KOPT-K1 (cell line): ENCODE measurements around the gene WSB1.

Source experiments
- H3K27ac ChIP-seq: fragments of 200-600 bp; sonication (generic); 2 replicates; pipeline ENCODE4 v1.5.1; 2016; ENCODE audit warnings: antibody characterized with exemption, mild to moderate bottlenecking, low read depth, low read length; ENCODE audit not compliant: poor library complexity, severe bottlenecking
- H3K36me3 ChIP-seq: fragments of 200-600 bp; sonication (generic); 2 replicates; pipeline ENCODE4 v1.5.1; 2017; ENCODE audit warnings: antibody characterized with exemption, mild to moderate bottlenecking, low read length, moderate library complexity; ENCODE audit not compliant: insufficient read depth
- H3K9me3 ChIP-seq: fragments of 200-600 bp; sonication (generic); 2 replicates; pipeline ENCODE4 v1.5.1; 2017; ENCODE audit warnings: antibody characterized with exemption, low read length, mild to moderate bottlenecking; ENCODE audit not compliant: insufficient read depth, poor library complexity, severe bottlenecking

Gene WSB1

DNA sequence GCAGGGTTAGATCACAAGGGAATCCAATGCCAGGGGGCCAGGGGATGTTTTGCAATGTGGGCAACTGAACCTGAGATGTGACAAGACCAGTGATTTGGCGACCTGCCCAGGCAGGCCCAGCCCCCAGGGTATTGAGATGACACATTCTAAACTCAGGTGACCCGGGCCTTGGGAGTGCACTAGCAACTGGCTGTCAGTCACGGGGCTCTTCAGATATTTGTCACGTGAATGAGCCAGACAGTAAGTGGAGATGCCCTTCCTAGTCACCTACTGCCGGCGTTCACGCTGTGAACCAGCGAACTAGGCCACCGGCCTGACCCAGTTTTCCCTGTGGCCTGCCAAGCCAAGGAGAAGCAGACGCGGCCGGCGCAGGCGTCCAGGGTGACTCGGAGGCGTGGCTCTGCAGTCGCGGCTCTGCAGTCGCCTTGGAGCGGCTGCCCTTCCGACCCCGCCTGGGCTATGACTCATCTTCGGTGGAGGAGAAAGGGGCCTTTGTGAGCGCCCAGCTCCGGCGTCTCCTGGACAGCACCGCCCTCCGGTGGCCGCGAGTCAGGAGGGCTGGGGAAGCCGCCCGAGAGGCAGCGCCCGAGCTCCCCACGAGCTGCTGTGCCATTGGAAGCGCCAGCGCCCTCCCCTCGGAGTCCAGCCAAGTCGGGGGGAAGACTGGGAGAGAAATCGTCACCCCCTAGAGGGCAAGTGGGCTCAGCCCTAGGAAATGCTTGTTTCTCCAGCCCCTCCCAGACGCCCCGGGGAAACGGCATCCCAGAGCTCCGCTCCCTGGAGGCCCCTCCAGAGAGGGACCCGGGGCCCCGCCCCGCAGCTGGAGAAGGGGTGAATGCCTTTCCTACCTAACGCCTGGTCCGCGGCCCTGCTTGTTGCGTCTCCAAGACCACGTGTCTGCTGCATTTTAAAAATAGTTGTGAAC lies 38.8 kb downstream of the WSB1 start:
- Histone ChIP-seq H3K36me3 (no peaks in the 10 kb centered on the region), H3K27ac (no peak overlapping the region), H3K9me3 (no peaks in the 10 kb centered on the region)

DNA sequence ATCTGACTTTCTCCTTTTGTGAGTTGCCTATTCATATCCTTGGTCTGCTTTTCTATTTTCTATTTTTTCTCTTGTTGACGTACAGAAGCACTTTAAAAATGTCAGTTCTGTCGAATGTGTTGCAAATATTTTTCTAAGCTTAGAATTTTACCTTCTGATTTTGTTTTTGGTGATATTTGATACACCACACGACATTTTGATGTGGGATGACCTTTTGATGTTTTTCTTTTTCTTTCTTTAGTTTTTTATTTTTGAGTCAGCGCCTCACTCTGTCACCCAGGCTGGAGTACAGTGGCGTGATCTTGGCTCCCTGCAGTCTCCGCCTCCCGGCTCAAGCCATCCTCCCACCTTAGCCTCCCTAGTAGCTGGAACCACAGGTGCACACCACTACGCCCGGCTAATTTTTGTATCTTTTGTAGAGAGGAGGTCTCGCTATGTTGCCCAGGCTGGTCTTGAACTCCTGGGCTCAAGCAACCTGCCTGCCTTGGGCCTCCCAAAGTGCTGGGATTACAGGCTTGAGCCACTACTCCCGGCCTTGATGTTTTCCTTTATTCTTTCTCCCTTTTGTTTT lies 39.6 kb downstream of the WSB1 start:
- Histone ChIP-seq H3K9me3 (no peaks in the 10 kb centered on the region), H3K27ac (no peak overlapping the region), H3K36me3 (no peaks in the 10 kb centered on the region)

DNA sequence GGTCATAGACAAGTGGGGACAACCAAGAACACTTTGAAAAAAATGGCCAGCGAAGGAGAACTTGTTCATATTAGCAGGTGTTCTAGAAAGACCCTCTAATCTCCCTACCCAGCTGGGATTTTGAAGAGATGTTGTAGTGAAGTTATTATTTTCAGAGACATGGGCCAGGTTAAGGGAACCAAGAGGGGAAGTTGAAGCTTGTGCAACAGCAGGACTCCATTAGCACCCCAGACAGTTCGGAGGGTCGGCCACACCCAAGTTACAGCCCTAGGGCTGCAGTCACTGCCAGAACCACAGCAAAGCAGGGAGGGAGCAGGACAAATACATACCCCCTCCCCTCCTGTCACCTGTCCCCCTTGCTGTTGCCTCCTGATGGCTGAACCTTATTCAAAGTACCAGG lies 42.3 kb downstream of the WSB1 start:
- H3K36me3 ChIP-seq = no peaks in the 10 kb centered on the region
- H3K27ac ChIP-seq = no peak overlapping the region
- H3K9me3 ChIP-seq = no peaks in the 10 kb centered on the region

DNA sequence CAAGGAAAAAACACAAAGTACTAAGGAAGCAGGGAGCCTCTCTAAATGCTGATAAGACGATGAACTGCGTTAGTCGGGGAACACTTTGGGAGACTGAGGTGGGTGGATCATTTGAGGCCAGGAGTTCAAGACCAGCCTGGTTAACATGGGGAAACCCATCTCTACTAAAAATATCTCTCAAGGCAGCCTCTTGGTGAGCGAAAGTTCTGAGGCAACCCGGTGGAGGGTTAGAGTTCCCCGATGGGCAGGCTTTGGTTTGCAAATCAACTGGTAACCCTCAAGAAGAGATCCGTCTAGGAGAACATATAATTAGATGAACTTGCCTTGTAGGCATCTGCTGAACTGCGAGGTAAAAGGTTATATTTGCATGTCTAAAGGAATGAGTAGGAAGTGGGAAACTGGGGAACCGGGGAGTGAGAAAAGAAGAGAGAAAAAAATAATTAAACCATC lies 44.6 kb downstream of the WSB1 start:
- H3K9me3 ChIP-seq = no peaks in the 10 kb centered on the region
- no peak overlapping the region for H3K27ac ChIP-seq
- H3K36me3 ChIP-seq = no peaks in the 10 kb centered on the region

DNA sequence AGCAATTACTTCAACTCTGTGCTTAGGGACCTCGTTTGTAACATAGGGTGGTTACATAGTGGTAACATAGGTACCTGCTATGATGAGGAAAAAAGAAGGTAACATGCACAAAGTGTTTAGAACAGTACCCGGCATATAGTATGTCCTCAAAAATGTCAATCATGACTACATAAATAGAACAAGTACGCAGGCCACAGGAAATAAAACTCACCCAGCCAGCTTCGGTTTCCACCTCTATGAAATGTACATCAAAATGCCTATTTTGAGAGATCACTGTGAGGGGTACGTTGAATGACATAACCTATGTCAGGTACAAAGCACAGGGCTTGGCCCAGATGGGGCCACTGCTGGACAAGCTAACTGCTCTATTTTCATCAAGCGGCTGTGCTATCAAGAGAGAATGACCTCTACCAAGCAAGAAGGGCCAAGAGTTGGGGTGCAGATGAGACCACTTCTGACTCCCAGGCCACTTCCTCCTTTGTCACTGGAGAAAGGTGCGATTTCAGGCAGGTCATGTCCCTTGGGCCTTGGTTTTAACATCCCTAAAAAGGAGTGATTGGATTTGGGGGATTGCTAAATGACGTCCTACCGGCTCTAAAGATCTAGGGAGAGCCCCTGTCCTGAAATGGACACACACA lies 45.4 kb downstream of the WSB1 start:
- Histone ChIP-seq H3K27ac (no peak overlapping the region), H3K9me3 (no peaks in the 10 kb centered on the region), H3K36me3 (no peaks in the 10 kb centered on the region)

DNA sequence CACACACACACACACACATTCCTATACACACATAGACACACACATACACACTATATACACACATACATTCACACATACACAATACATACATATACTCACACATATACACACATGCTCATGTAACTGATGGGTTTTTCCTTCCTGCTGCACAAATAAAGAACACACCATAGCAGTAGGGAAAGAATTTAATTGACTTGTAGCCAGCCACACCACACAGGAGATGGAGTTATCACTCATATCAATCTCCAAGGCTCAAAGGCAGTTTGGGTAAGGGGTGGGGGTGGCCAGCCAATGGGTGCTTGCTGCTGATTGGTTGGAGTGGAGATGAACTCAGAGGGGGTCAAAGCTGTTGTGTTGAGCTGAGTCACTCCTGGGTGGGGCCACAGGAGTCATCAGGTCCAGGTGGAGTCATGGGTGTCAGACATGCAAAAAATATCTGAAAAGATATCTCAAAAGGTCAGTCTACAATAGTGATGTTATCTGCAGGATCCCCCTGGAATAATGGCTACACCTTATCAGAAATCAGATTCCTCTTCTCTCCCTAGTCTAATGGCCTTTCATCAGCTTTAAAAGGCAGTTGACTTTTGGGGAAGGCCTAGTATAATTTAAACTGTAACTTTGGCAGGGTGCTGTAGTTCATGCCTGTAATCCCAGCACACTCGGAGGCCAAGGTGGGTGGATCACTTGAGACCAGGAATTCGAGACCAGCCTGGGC lies 46.1 kb downstream of the WSB1 start:
- H3K9me3 ChIP-seq = no peaks in the 10 kb centered on the region
- H3K36me3 ChIP-seq = no peaks in the 10 kb centered on the region
- H3K27ac ChIP-seq = no peak overlapping the region

DNA sequence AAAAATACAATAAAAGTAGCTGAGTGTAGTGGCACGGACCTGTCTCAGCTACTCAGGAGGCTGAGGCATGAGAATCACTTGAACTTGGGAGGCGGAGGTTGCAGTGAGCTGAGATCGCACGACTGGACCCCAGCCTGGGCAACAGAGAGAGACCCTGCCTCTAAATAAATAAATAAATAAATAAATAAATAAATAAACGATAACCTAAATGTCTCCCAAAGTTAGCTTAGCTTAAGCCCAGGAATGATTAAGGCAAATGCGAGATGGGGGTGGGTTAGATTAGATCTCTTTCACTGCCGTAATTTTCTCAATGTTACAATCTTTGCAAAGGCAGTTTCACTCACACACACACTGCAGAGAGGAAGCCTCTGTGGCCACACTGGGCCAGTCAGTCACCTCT lies 46.7 kb downstream of the WSB1 start:
- Histone ChIP-seq H3K9me3 (no peaks in the 10 kb centered on the region), H3K27ac (no peak overlapping the region)

DNA sequence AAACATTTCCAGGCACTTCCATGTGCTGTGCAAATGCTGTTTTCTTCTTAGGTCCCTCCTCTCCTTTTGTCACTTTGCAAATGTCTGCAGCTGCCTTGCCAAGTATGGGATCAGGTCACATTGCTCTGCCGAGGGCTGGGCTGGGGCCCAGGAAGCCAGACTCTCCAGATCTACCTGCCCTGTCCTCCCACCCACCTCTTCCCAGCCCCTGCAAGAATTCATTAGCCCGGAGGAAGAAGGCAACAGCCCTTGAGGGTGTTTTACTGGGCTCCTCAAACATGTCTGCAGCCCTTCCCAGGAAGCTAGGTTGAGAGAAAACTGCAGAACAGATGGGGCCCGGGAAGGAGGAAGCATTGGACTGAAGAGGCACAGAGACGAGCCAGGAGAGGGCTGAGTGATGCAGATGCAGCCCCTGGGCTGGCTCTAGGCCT lies 47.1 kb downstream of the WSB1 start:
- H3K9me3 ChIP-seq = no peaks in the 10 kb centered on the region
- no peaks in the 10 kb centered on the region for H3K36me3 ChIP-seq
- no peak overlapping the region for H3K27ac ChIP-seq

More for the DNA sequence above, 46.7 kb downstream of the WSB1 start:
- no peaks in the 10 kb centered on the region for H3K36me3 ChIP-seq

DNA sequence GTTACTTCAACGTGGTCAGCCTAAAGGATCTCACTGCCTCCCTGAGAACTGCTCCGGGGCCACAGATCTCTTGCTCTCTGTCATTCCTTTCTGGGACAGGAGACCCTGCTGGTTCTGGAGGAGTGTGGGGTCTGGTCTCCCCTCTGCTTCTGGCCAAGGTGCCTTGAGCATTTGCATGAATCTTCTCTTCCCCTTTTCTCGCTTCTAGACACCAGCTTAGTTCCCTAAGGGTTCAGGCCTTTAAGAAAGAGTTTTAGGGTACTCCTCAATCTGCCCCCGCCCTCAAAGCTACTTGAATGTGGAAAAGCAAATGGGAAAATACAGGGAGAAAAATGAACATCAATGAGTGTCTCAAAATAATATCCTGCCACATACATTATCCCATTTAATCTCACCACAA lies 48.1 kb downstream of the WSB1 start:
- Histone ChIP-seq H3K36me3 (no peaks in the 10 kb centered on the region), H3K27ac (no peak overlapping the region), H3K9me3 (no peaks in the 10 kb centered on the region)

DNA sequence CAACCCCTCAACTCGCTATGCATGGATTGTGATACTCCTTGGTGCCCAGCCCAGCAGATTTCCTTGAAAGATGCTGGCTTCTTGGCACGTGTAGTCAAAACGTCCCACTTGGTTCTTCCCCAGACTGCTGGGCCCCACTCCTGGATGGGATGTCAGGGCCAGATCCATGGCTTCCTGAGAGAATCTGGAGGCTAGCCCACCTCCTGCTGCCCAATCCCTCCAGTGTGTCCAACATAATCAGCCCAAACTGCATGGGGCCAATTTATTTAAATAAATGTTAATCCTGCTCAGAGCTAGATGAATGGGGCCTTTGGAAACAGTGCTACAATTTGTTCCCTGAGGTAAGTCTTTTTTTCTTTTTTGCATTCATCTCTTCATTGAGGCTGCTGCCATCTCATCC lies 49.4 kb downstream of the WSB1 start:
- no peaks in the 10 kb centered on the region for H3K36me3 ChIP-seq
- no peaks in the 10 kb centered on the region for H3K9me3 ChIP-seq
- no peak overlapping the region for H3K27ac ChIP-seq

DNA sequence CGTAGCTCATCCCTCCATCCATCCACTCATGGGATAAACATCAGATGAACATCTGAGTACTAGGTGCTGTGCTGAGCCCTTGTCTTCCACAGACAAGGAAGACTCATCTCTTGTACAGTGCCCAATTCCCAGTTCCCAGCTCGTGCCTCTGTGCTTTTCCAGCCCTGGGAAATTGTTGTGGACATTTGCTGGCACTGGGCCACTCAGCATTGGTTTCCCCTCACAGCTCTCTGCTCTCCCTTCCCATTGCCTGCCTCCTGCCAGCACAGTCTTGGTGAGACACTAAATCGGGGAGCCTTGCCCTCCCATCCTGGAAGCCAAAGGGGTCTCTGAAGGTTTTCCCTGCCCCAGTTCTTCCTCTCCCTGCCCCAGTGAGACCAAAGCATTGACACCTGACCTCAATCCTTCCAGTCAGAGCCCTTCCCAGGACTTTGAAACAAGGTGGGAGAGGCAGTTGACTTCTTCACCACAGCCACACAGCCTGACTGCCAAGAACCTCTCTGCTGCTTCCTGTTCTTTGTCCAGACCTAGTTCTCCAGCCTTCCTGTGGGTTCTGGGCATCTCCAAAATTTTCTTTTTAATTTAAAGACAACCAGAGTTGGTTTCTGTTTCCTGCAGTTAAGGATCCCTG lies 50.2 kb downstream of the WSB1 start:
- H3K27ac ChIP-seq = no peak overlapping the region

DNA sequence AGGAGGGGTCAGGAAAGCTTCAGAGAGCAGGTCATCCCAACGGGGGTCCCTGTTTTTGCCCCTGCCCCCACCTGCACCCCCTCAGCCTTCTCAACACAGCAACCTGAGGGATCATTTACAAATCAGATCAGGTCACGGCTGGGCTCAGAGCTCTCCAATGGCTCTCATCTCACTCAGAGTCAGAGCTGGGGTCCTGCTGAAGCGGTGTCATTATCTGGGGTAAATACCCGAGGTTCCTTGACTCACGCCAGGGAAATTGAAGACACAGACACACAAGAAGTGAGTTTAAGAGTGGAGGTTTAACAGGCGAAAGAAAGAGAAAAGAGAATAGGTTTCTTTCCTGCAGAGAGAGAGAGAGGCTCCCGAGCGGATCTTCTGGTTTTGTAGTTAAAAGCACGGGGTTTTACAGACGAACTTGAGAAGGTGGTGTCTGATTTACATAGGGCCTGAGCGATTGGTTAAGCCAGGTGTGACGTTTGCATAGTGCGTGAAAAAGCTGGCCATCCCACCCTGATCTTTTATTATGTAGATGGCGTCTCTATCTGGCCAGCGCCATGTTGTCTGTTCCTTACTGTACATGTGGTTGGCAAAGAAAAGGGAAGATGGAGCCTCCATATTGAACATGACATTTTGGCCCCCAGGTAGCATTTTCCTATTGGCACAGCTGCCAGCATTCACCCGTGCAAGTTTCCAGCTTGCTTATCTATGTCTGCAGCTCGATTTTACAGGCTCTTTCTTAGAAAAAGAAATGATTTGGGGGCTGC lies 51.4 kb downstream of the WSB1 start:
- Histone ChIP-seq H3K36me3 (no peaks in the 10 kb centered on the region), H3K9me3 (no peaks in the 10 kb centered on the region), H3K27ac (no peak overlapping the region)

More for the DNA sequence above, 50.2 kb downstream of the WSB1 start:
- Histone ChIP-seq H3K36me3 (no peaks in the 10 kb centered on the region), H3K9me3 (no peaks in the 10 kb centered on the region)

DNA sequence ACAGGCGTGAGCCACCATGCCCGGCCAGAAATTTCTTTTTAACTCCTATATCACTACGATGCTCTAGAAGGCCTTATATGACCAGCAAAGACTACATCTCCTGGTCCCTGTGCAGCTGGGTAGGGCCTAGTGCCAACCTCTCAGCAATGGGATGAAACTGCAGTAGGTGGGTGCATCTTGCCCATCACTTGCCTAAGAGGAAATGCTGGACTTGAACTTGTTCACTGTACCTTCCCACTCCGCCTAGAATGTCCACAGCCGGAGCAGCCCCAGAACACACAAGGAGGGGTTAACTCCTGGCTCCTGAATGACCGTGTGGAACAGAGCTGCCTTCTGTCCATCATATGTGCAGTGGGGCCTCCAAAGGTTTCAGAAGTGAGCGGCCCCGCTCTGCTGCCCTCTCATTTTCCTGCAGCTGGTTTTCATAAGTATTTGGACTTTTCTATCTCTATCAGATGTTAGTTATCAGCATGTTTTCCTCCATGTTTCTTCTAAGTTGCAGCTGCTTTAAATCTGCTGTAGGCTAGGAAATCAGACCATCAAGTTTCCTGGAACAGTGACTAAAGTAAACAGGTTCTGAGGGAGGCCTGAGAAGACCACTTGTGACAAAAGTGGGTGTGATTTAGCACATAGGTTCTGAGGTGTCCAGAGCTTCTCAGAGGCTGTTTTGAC lies 52.5 kb downstream of the WSB1 start:
- Histone ChIP-seq H3K27ac (no peak overlapping the region), H3K36me3 (no peaks in the 10 kb centered on the region), H3K9me3 (no peaks in the 10 kb centered on the region)

DNA sequence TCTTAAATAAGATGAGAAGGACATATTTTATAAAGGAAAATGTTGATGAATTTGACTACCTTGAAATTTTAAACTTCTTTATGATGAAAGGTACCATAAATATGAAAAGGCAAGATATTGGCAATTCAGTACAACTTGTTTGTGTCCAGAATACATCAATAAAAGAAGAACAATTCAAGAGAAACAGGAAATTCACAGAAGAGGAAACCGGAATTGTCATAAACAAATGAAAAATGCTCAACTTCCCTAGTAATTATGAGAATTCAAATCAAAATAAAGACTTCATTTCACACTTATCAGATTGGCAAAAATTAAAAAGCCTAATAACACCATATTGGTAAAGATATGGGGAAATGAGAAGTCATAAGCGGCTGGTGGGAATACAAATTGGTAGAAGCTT lies 54.3 kb downstream of the WSB1 start:
- Histone ChIP-seq H3K36me3 (no peaks in the 10 kb centered on the region), H3K9me3 (no peaks in the 10 kb centered on the region), H3K27ac (no peak overlapping the region)
